ENCODE results near the gene SSUH2. TPM values are rescaled to one million over a fixed set of nuclear protein-coding genes. Genes with fewer than 3 reads are reported as not detected.
A peak's percentile ranks its signal among the peaks of the same experiment; 100 is the strongest.

The SSUH2 gene
- total RNA-seq, 3 donors from 2014 or later = 3.7 to 5.3 (median 4.5) TPM

GRCh38 chr3:8622873-8623691 lies 21.5 kb downstream of the SSUH2 start:
- no peaks in the 10 kb centered on the region for H3K4me1 ChIP-seq (ENCODE audit: low read depth)
- no peaks in the 10 kb centered on the region for H3K9me3 ChIP-seq
- TF ChIP-seq CTCF (IDR thresholded peaks at IDR 0.05) = peak; percentile 80
- peak in 2 of 3 donors; percentile 76 to 81 for DNase-seq
- no peak overlapping the region for H3K4me3 ChIP-seq
- intact Hi-C loops (cut with DNase I, micrococcal nuclease) = loop anchor here in 1 of 2 donors (5.0 kb wide), 1 partner anchor 181 kb away; no protein-coding TSS in a partner anchor
- peak; percentile 87 for ATAC-seq
- H3K36me3 ChIP-seq (ENCODE audit: low read depth) = no peaks in the 10 kb centered on the region

- Histone ChIP-seq H3K4me1 (ENCODE audit: low read depth) (no peaks in the 10 kb centered on the region), H3K36me3 (ENCODE audit: low read depth) (no peaks in the 10 kb centered on the region), H3K9me3 (no peaks in the 10 kb centered on the region), H3K4me3 (no peak overlapping the region)
- intact Hi-C loops (cut with DNase I, micrococcal nuclease) = loop anchor here in 1 of 2 donors (5.0 kb wide), 1 partner anchor 180 kb away; no protein-coding TSS in a partner anchor
- DNase-seq (peak in 1 of 3 donors; percentile 21), ATAC-seq (no peak)
- no peak for TF ChIP-seq CTCF (IDR thresholded peaks at IDR 0.05)
These were observed 22.7 kb downstream of the SSUH2 start for GRCh38 chr3:8621872-8622271.

- no peak overlapping the region for H3K4me3 ChIP-seq
- H3K9me3 ChIP-seq = no peaks in the 10 kb centered on the region
- intact Hi-C loops (cut with DNase I, micrococcal nuclease) = loop anchor here in 1 of 2 donors (5.0 kb wide), 1 partner anchor 179 kb away; no protein-coding TSS in a partner anchor
- DNase-seq (no peak), ATAC-seq (no peak)
- TF ChIP-seq CTCF (IDR thresholded peaks at IDR 0.05) = no peak
- H3K4me1 ChIP-seq (ENCODE audit: low read depth) = no peaks in the 10 kb centered on the region
- H3K36me3 ChIP-seq (ENCODE audit: low read depth) = no peaks in the 10 kb centered on the region
These were observed 23.5 kb downstream of the SSUH2 start for GRCh38 chr3:8621141-8621540.

- DNase-seq = no peak
- Histone ChIP-seq H3K9me3 (no peaks in the 10 kb centered on the region), H3K4me3 (no peak overlapping the region), H3K36me3 (ENCODE audit: low read depth) (no peaks in the 10 kb centered on the region), H3K4me1 (ENCODE audit: low read depth) (no peaks in the 10 kb centered on the region)
- intact Hi-C loops (cut with DNase I, micrococcal nuclease) = no loop called here
- TF ChIP-seq CTCF (IDR thresholded peaks at IDR 0.05) = no peak
- ATAC-seq = no peak
These were observed 25.1 kb downstream of the SSUH2 start for GRCh38 chr3:8619548-8619947.

- H3K9me3 ChIP-seq = no peaks in the 10 kb centered on the region
- intact Hi-C loops (cut with DNase I, micrococcal nuclease) = no loop called here
- no peak for ATAC-seq
These were observed 25.6 kb downstream of the SSUH2 start for GRCh38 chr3:8618950-8619349.

More at GRCh38 chr3:8618950-8619349, 25.6 kb downstream of the SSUH2 start:
- Histone ChIP-seq H3K36me3 (ENCODE audit: low read depth) (no peaks in the 10 kb centered on the region), H3K4me3 (no peak overlapping the region), H3K4me1 (ENCODE audit: low read depth) (no peaks in the 10 kb centered on the region)
- no peak for TF ChIP-seq CTCF (IDR thresholded peaks at IDR 0.05)
- DNase-seq = no peak

Data from mucosa of descending colon (tissue), 3 donors.